ENCODE measurements around the gene TRIM45.

GRCh38 chr1:117143172-117143571 lies 21.6 kb upstream of the TRIM45 start:
- no peak for TF ChIP-seq CTCF (IDR thresholded peaks at IDR 0.05)
- TF ChIP-seq POLR2A (IDR thresholded peaks at IDR 0.05) = no peak
